HK-2 (cell line): ENCODE data around the gene UQCRQ.
"Not testable (repeated sequence)": the region's sequence is repeated elsewhere in the genome, so short reads cannot be mapped to it uniquely, and the experiment has no call there.

ENCODE experiments used
- DNase-seq: peaks from one replicate; pipeline ENCODE4 v3.0.0-alpha.2; 2018; ENCODE audit not compliant: unreplicated experiment

The UQCRQ gene

DNA sequence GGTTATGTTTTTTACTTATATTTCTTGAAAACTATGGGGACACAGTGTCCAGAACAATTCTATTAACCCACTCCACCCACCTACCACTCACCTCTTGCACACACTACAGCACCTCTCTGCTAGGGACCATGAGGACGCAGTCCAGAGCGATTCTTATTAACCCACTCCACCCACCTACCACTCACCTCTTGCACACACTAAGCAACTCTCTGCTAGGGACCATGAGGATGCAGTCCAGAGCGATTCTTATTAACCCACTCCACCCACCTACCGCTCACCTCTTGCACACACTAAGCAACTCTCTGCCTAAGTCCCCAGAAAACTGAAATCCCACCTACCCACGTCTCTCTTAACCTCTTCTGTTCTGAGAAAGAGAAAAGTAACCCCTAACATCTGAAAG is 33.8 kb upstream of the UQCRQ start:
- DNase-seq = no peak

GRCh38 chr5:132834057-132834456 is 32.4 kb upstream of the UQCRQ start:
- DNase-seq = no peak

DNA sequence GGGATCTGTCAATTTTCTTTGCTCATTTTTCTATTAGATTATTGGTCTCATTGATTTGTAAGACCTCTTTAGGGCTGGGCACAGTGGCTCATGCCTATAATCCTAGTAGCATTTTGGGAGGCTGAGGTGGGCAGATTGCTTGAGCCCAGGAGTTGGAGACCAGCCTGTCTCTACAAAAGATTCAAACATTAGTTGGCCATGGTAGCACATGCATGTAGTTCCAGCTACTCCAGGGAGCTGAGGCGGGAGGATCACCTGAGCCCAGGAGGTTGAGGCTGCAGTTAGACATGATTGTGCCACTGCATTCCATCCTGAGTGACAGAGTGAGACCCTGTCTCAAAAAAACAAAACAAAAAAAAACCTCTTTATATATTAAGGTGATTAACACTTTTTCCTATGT is 29.6 kb upstream of the UQCRQ start:
- no peak for DNase-seq

GRCh38 chr5:132837868-132838267 is 28.6 kb upstream of the UQCRQ start:
- no peak for DNase-seq

- DNase-seq = no peak
Measured at GRCh38 chr5:132838516-132839282, 27.7 kb upstream of the UQCRQ start.

GRCh38 chr5:132839426-132840301 is 26.8 kb upstream of the UQCRQ start:
- no peak for DNase-seq

GRCh38 chr5:132840313-132840712 is 26.1 kb upstream of the UQCRQ start:
- no peak for DNase-seq

- no peak for DNase-seq
Measured at GRCh38 chr5:132840896-132841295, 25.5 kb upstream of the UQCRQ start.

DNA sequence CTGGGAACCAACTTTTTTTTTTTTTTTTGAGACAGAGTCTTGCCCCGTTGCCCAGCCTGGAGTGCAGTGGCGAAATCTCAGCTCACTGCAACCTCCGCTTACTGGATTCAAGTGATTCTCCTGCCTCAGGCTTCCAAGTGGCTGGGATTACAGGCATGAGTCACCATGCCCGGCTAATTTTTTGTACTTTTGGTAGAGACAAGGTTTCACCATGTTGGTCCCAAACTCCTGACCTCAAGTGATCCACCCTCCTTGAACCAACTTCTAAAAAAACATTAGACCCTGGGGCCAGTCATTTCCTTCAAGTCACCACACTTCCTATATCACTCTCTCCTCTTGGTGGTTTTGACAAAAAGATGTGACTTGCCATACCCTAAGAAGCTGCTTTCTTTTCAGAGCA is 25.1 kb upstream of the UQCRQ start:
- no peak for DNase-seq

- no peak for DNase-seq
Measured at GRCh38 chr5:132848270-132848669, 18.2 kb upstream of the UQCRQ start.

- DNase-seq = no peak
Measured at GRCh38 chr5:132849347-132849746, 17.1 kb upstream of the UQCRQ start.

DNA sequence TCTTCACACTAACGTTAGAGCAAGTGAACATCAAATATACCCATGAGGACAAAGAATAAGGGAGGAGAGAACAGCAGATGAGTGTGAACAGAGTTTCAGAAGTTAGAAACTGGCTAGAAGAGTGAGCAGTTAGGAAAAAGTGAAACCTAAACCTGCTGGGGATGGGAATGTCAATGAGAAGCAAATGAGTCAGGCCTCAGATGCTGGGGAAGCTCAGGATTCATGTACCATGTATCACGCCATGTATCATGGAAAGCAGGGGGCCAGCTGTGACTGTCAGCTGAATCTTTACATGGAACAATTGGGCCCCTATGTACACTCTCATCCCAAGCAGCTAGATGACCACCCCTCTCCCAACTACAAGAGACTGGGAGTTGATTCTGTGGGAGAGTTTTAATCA is 16.4 kb upstream of the UQCRQ start:
- DNase-seq = no peak

DNA sequence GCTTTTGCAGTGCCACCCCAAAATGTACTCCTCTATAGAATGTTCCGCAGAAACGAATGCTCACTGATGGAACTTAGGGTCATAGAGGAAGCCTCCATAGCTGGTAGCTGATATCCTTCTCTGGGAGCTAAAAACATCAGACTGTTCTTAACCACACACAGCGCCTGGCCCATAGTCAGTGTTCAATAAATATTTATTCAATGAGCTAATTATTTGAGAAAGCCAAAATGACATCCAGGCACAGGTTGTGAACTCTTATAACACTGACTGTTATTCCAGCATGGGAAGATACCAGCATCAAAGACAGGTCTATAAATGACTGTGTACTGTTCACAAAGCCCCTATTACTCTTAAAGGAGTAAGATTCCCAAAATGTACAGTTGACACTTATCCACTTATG is 13.1 kb upstream of the UQCRQ start:
- DNase-seq = no peak

- DNase-seq = no peak
Measured at GRCh38 chr5:132853790-132854189, 12.7 kb upstream of the UQCRQ start.

- DNase-seq = no peak
Measured at GRCh38 chr5:132854301-132854700, 12.1 kb upstream of the UQCRQ start.

DNA sequence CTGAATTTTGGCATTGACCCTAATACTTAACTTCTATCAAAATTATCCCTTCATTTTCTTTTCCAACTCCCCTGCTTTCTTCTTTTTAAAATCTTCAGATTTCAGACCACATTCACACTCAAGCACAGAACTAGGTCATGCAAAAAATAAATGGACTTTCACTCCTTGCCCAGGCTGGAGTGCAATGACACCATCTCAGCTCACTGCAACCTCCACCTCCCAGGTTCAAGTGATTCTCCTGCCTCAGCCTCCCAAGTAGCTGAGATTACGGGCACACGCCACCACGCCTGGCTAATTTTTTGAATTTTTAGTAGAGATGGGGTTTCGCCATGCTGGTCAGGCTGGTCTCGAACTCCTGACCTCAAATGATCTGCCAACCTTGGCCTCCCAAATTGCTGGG is 11.4 kb upstream of the UQCRQ start:
- not testable (repeated sequence) for DNase-seq

DNA sequence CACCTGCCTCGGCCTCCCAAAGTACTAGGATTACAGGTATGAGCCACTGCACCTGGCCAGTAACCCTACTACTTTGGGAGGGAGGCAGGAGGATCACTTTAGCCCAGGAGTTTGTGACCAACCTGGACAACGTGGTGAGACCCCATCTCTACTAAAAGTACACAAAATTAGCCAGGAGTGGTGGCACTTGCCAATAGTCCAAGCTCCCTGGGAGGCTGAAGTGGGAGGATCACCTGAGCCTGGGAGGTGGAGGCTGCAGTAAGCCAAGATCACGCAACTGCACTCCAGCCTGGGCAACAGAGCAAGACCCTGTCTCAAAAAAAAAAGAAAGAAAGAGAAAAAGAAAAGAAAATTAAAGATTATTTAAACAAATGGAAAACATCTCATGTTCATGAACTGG is 10.4 kb upstream of the UQCRQ start:
- no peak for DNase-seq

GRCh38 chr5:132859889-132860437 is 6.5 kb upstream of the UQCRQ start:
- no peak for DNase-seq

- no peak for DNase-seq
Measured at GRCh38 chr5:132860742-132861141, 5.7 kb upstream of the UQCRQ start.

DNA sequence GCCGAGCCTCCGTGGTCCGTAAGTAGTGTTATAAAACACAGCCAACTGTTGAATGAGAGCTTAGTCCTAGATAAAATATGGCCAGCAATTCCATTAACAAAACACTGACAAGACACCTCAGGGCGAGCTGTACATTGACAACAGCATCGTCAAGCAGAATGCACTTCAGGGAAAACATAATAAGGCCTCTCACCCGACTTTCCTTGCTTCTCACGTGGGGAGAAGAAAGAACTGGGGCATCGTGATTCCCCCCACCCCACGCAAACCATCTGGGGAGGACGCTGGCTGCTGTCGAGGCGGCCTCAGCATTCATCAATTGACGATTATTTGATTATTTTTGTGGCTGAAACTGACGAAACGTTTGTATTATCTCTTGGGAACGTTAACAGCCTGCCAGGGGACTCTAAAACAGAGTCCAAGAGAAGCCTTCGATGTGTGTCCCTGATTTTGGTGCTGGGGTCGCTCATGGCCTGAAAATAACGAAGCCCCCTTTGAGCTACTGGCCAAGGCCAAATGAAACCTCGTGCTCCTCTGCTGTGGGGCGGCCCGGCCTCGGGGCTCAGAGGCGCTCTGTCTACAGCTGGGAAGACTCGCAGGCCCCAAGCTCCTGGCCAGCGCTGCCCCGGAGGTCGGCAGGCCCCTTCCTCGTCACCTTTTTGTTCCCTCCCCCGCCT is 637 bp upstream of the UQCRQ start:
- DNase-seq = no peak

GRCh38 chr5:132867046-132867451 is 607 bp downstream of the UQCRQ start:
- DNase-seq = no peak

GRCh38 chr5:132868754-132869153 is 2.3 kb downstream of the UQCRQ start:
- no peak for DNase-seq
